Psoas muscle (tissue), 8 donors: ENCODE measurements around the gene SCRN3. TPM values are rescaled to one million over a fixed set of nuclear protein-coding genes. Genes with fewer than 3 reads are reported as not detected.

Experiments
- ATAC-seq, 4 donors: fragments of 200-7000 bp; cut with Tn5 transposase; one replicate each; pipeline ENCODE4 v1.9.1; 2020; ENCODE audit warnings: moderate library complexity in 3 of 4, mild to moderate bottlenecking in 2 of 4
- DNase-seq, 2 donors: peaks; one replicate each; pipeline ENCODE4 v3.0.0-alpha.2; 2020
- H3K27ac ChIP-seq: fragments of 200-600 bp; one replicate; pipeline ENCODE4 v1.8.0; 2022
- H3K27me3 ChIP-seq, 3 donors: fragments of 200-600 bp in 1 of 3; one replicate each; pipeline versions ENCODE4 v1.6.1 to v1.8.0; 2013 to 2022; ENCODE audit warnings: low read length in 2 of 3, mild to moderate bottlenecking in 2 of 3, moderate library complexity in 1 of 3; ENCODE audit not compliant: insufficient read depth in 3 of 3
- H3K36me3 ChIP-seq, 2 donors: fragments of 200-600 bp in 1 of 2; one replicate each; pipeline versions ENCODE4 v1.6.1 to v1.8.0; 2013 to 2022; ENCODE audit warnings: low read depth in 1 of 2, mild to moderate bottlenecking in 1 of 2, moderate library complexity in 1 of 2; ENCODE audit not compliant: insufficient read depth in 1 of 2
- H3K4me1 ChIP-seq: fragments of 200-600 bp; one replicate; pipeline ENCODE4 v1.8.0; 2022
- H3K4me3 ChIP-seq: fragments of 200-600 bp; one replicate; pipeline ENCODE4 v1.8.0; 2022; ENCODE audit warnings: mild to moderate bottlenecking
- H3K9me3 ChIP-seq: fragments of 200-600 bp; one replicate; pipeline ENCODE4 v1.8.0; 2022
- CTCF ChIP-seq: fragments of 200-600 bp; IDR thresholded peaks from one replicate; pipeline ENCODE4 v1.8.0; 2022; ENCODE audit warnings: antibody characterized with exemption
- WGBS, 3 donors: extraction: QIAGEN DNeasy Blood & Tissue Kit; methylation state at CpG; one replicate each; pipeline versions ENCODE4 v1.1.6 to v1.1.7; 2013; 5-methylcytosine and 5-hydroxymethylcytosine counted together
- intact Hi-C, 2 donors: fragments of 100-400 bp; cut with DNase I; formaldehyde crosslinking; loops; one replicate each; pipeline versions ENCODE4 v1.11.0 to v1.14.2; 2022
- polyA plus RNA-seq, 3 donors: library from polyadenylated mRNA; stranded (reverse); fragments of 200-250 nt; gene quantifications; one replicate each; pipeline ENCODE4 v1.2.3, GENCODE V29; 2013
- total RNA-seq, 4 donors: library from RNA; stranded (reverse); fragmentation: NEBNext Ultra II Directional in 2 of 4; extraction: Animal tissue kit (Norgen Biotek cat#: 25700) in 2 of 4; gene quantifications; one replicate each; pipeline versions ENCODE4 v1.2.1 to v1.2.4, GENCODE V29; 2021 to 2023
- donor health status: healthy with polysubstance abuse.
- donor health status: DM: no; HTN: no; CAD: no; lungs with moderate emphysema.
- donor health status: Bipolar disorder and iron deficiency.
- donor health status: healthy.
- donor health status: DM: yes; HTN: yes; CAD: no.
- donor health status: DM: no; HTN: no; CAD: no.
- donor health status: DM: no; HTN: no; CAD: no.
- donor health status: DM: yes; HTN: yes; CAD: no.

SCRN3 gene
- total and polyA plus RNA-seq, 7 donors = 9.1 to 44.4 (median 28.1) TPM

GRCh38 chr2:174439323-174439722 lies 43.8 kb downstream of the SCRN3 start:
- no peaks in the 10 kb centered on the region for H3K27me3 ChIP-seq
- peaks cover 10% of the 10 kb centered on the region for H3K4me1 ChIP-seq
- 89 to 91% (median 90%) methylated on average over 2 of the region's 2 CpGs for WGBS, 3 donors
- TF ChIP-seq CTCF = no peak
- DNase-seq (no peak), ATAC-seq (no peak)
- H3K4me3 ChIP-seq = no peak overlapping the region
- no peak overlapping the region for H3K27ac ChIP-seq
- H3K36me3 ChIP-seq = peaks cover 0 to 47% of the 10 kb centered on the region in 2 donors
- no peaks in the 10 kb centered on the region for H3K9me3 ChIP-seq
- intact Hi-C loops = no loop called here

GRCh38 chr2:174439950-174440349 lies 44.4 kb downstream of the SCRN3 start:
- Histone ChIP-seq H3K27me3 (no peaks in the 10 kb centered on the region), H3K4me1 (peaks cover 10% of the 10 kb centered on the region), H3K9me3 (no peaks in the 10 kb centered on the region), H3K4me3 (no peak overlapping the region), H3K27ac (no peak overlapping the region), H3K36me3 (peaks cover 0 to 45% of the 10 kb centered on the region in 2 donors)
- DNase-seq (no peak), ATAC-seq (no peak)
- TF ChIP-seq CTCF = no peak
- WGBS, 3 donors = 73 to 84% (median 83%) methylated on average over 2 of the region's 2 CpGs
- intact Hi-C loops = no loop called here

GRCh38 chr2:174442546-174443510 lies 47.3 kb downstream of the SCRN3 start:
- no peak overlapping the region for H3K4me3 ChIP-seq
- DNase-seq (no peak), ATAC-seq (no peak)
- TF ChIP-seq CTCF = no peak
- no peak overlapping the region for H3K27ac ChIP-seq
- H3K4me1 ChIP-seq = peaks cover 10% of the 10 kb centered on the region
- intact Hi-C loops = no loop called here
- no peaks in the 10 kb centered on the region for H3K27me3 ChIP-seq
- WGBS, 3 donors = 56 to 79% (median 65%) methylated on average over 3 of the region's 3 CpGs
- peaks cover 0 to 31% of the 10 kb centered on the region in 2 donors for H3K36me3 ChIP-seq
- H3K9me3 ChIP-seq = no peaks in the 10 kb centered on the region

- Histone ChIP-seq H3K27ac (no peak overlapping the region), H3K27me3 (no peaks in the 10 kb centered on the region), H3K4me3 (no peak overlapping the region), H3K9me3 (no peaks in the 10 kb centered on the region), H3K36me3 (peaks cover 0 to 41% of the 10 kb centered on the region in 2 donors), H3K4me1 (no peaks in the 10 kb centered on the region)
- 43 to 59% (median 53%) methylated on average over 6 of the region's 6 CpGs for WGBS, 3 donors
- TF ChIP-seq CTCF = no peak
- no peak for DNase-seq
- intact Hi-C loops = no loop called here
- ATAC-seq = no peak
Measured at GRCh38 chr2:174444761-174445160, 49.2 kb downstream of the SCRN3 start.
